Adrenal gland (tissue), 12 donors: ENCODE results near the gene NOC2L. TPM values are rescaled to one million over a fixed set of nuclear protein-coding genes. Genes with fewer than 3 reads are reported as not detected.

Experiments used
- DNase-seq, 7 donors: peaks; one replicate each; pipeline ENCODE4 v3.0.0-alpha.2; 2019 to 2020
- H3K27ac ChIP-seq, 5 donors: fragments of 200-600 bp; sonication (generic) in 4 of 5; 1 replicate in 3 of 5; 2 replicates in 2 of 5; pipeline versions ENCODE4 v1.5.1 to v1.8.0; 2016 to 2020; ENCODE audit warnings: mild to moderate bottlenecking in 1 of 5
- H3K27me3 ChIP-seq: fragments of 200-600 bp; 2 replicates; pipeline ENCODE4 v1.8.0; 2021
- H3K36me3 ChIP-seq, 2 donors: fragments of 200-600 bp; replicated peaks in 1 of 2; 1 replicate in 1 of 2; 2 replicates in 1 of 2; pipeline versions ENCODE4 v1.5.1 to v1.8.0; 2018 to 2022
- H3K4me1 ChIP-seq, 2 donors: fragments of 200-600 bp; replicated peaks in 1 of 2; 1 replicate in 1 of 2; 2 replicates in 1 of 2; pipeline versions ENCODE4 v1.5.1 to v1.8.0; 2018 to 2021
- H3K4me3 ChIP-seq, 4 donors: fragments of 200-600 bp; sonication (generic) in 3 of 4; one replicate each; pipeline ENCODE4 v1.5.1; 2016 to 2018
- H3K9me3 ChIP-seq, 3 donors: fragments of 200-600 bp; sonication (generic) in 1 of 3; replicated peaks in 1 of 3; 1 replicate in 2 of 3; 2 replicates in 1 of 3; pipeline versions ENCODE4 v1.5.1 to v1.8.0; 2016 to 2021
- CTCF ChIP-seq, 6 experiments: fragments of 450-650 bp in 4 of 6; fragments of 200-600 bp in 2 of 6; sonication (generic) in 1 of 6; IDR thresholded peaks; 1 replicate in 5 of 6; 2 replicates in 1 of 6; pipeline versions ENCODE4 v1.5.1 to v1.8.0; 2016 to 2021; ENCODE audit warnings: antibody characterized with exemption in 6 of 6, mild to moderate bottlenecking in 2 of 6, moderate library complexity in 1 of 6
- POLR2A ChIP-seq, 2 donors: fragments of 450-650 bp; IDR thresholded peaks; one replicate each; pipeline ENCODE4 v1.6.1; 2017; ENCODE audit warnings: antibody characterized with exemption in 2 of 2, mild to moderate bottlenecking in 2 of 2, moderate library complexity in 1 of 2
- WGBS, 4 donors: extraction: QIAGEN DNeasy Blood & Tissue Kit in 2 of 4; methylation state at CpG; one replicate each; pipeline versions ENCODE4 v1.1.5 to v1.1.7; 2013 to 2017; 5-methylcytosine and 5-hydroxymethylcytosine counted together
- intact Hi-C, 2 donors: fragments of 100-400 bp; cut with DNase I; formaldehyde crosslinking; loops; one replicate each; pipeline versions ENCODE4 v1.14.1 to v1.15.0; 2022 to 2023
- polyA plus RNA-seq, 3 donors: library from polyadenylated mRNA; stranded (reverse); fragments of 200-250 nt in 2 of 3; fragments of 350-450 nt in 1 of 3; fragmentation: Illumina TruSeq in 1 of 3; extraction: RNeasy Lipid Tissue Mini Kit (QIAGEN cat#74804) in 1 of 3; gene quantifications; one replicate each; pipeline ENCODE4 v1.2.3, GENCODE V29; 2013 to 2014
- total RNA-seq, 9 donors: library from RNA; depleted of rRNA in 4 of 9; stranded (reverse); fragments of >200 nt in 4 of 9; fragments of 120-200 nt in 1 of 9; fragmentation: NEBNext Ultra II Directional in 1 of 9; extraction: Animal tissue kit (Norgen Biotek cat#: 25700) in 1 of 9; gene quantifications; one replicate each; pipeline versions ENCODE4 v1.1.0 to v1.2.4, GENCODE V29; 2013 to 2023
- donor health status: healthy with polysubstance abuse.
- donor health status: Bipolar disorder and iron deficiency.
- donor health status: DM: yes; HTN: yes; CAD: no.
- donor health status: DM: no; HTN: no; CAD: no.
- donor health status: DM: no; HTN: no; CAD: no.
- donor health status: DM: yes; HTN: yes; CAD: no.

NOC2L gene
- total and polyA plus RNA-seq, 12 donors = 22.4 to 97.7 (median 43.6) TPM

- 17 to 70% (median 54%) methylated on average over 2 to 6 of the region's 6 CpGs for WGBS, 4 donors
- H3K27ac ChIP-seq = no peak overlapping the region
- peaks cover 64% of the 10 kb centered on the region for H3K27me3 ChIP-seq
- DNase-seq = no peak
- intact Hi-C loops = no loop called here
- no peak for TF ChIP-seq POLR2A (IDR thresholded peaks at IDR 0.05)
- TF ChIP-seq CTCF (IDR thresholded peaks at IDR 0.05) = no peak
- no peak overlapping the region for H3K4me3 ChIP-seq
- no peaks in the 10 kb centered on the region for H3K36me3 ChIP-seq
- peaks cover 14 to 39% of the 10 kb centered on the region in 2 donors for H3K4me1 ChIP-seq
- no peaks in the 10 kb centered on the region for H3K9me3 ChIP-seq
Observed at GRCh38 chr1:918843-919242, 40.2 kb downstream of the NOC2L start.

GRCh38 chr1:918353-918752 is 40.7 kb downstream of the NOC2L start:
- H3K9me3 ChIP-seq = no peaks in the 10 kb centered on the region
- intact Hi-C loops = no loop called here
- peaks cover 12 to 36% of the 10 kb centered on the region in 2 donors for H3K4me1 ChIP-seq
- H3K36me3 ChIP-seq = no peaks in the 10 kb centered on the region
- TF ChIP-seq POLR2A (IDR thresholded peaks at IDR 0.05) (no peak), CTCF (IDR thresholded peaks at IDR 0.05) (no peak)
- H3K27me3 ChIP-seq = peaks cover 67% of the 10 kb centered on the region
- WGBS, 4 donors = 65 to 83% (median 75%) methylated on average over 8 to 15 of the region's 15 CpGs
- no peak overlapping the region for H3K27ac ChIP-seq
- DNase-seq = no peak
- H3K4me3 ChIP-seq = no peak overlapping the region

GRCh38 chr1:917466-918091 is 41.5 kb downstream of the NOC2L start:
- Histone ChIP-seq H3K4me3 (no peak overlapping the region), H3K27ac (no peak overlapping the region), H3K9me3 (no peaks in the 10 kb centered on the region), H3K4me1 (peaks cover 12 to 33% of the 10 kb centered on the region in 2 donors), H3K27me3 (peaks cover 69% of the 10 kb centered on the region), H3K36me3 (no peaks in the 10 kb centered on the region)
- no peak for DNase-seq
- intact Hi-C loops = no loop called here
- TF ChIP-seq POLR2A (IDR thresholded peaks at IDR 0.05) (no peak), CTCF (IDR thresholded peaks at IDR 0.05) (no peak)
- 36 to 56% (median 45%) methylated on average over 4 to 22 of the region's 22 CpGs for WGBS, 4 donors

- Histone ChIP-seq H3K4me1 (peaks cover 12 to 33% of the 10 kb centered on the region in 2 donors), H3K36me3 (no peaks in the 10 kb centered on the region), H3K4me3 (no peak overlapping the region), H3K9me3 (no peaks in the 10 kb centered on the region), H3K27ac (peak overlapping the region in 1 of 5 donors; percentile 17), H3K27me3 (peaks cover 69% of the 10 kb centered on the region)
- intact Hi-C loops = no loop called here
- WGBS, 4 donors = 28 to 38% (median 36%) methylated on average over 2 to 7 of the region's 7 CpGs
- DNase-seq = no peak
- no peak for TF ChIP-seq POLR2A (IDR thresholded peaks at IDR 0.05)
- TF ChIP-seq CTCF (IDR thresholded peaks at IDR 0.05) = no peak
Observed at GRCh38 chr1:917076-917459, 42.0 kb downstream of the NOC2L start.
